Activated CD4-positive, alpha-beta memory T cell treated with anti-CD3 and anti-CD28 coated beads, Interleukin-2, amount 10 ng/mL, durations not matched to agents 7 days and 5 days (primary cell): ENCODE data around the gene RALGPS1. TPM values are rescaled to one million over a fixed set of nuclear protein-coding genes. Genes with fewer than 3 reads are reported as not detected.

Source experiments
- CTCF ChIA-PET: fragments of 350-600 bp; sonication (Branson Sonifier 250); formaldehyde crosslinking; loops from one replicate; lab custom pipeline; 2021; ENCODE audit warnings: antibody characterized with exemption, inconsistent platforms; lab: Charles Lee
- POLR2A ChIA-PET: fragments of 350-600 bp; sonication (Branson Sonifier 250); formaldehyde crosslinking; loops from one replicate; lab custom pipeline; 2021; ENCODE audit warnings: antibody characterized with exemption; lab: Charles Lee
- DNase-seq: peaks from one replicate; pipeline ENCODE4 v3.0.0-alpha.2; 2020
- H3K27ac Mint-ChIP-seq: one replicate; pipeline ENCODE4 v1.8.0; 2021; ENCODE audit warnings: mild to moderate bottlenecking, mixed read lengths
- H3K27me3 Mint-ChIP-seq: one replicate; pipeline ENCODE4 v1.8.0; 2021; ENCODE audit warnings: mixed read lengths
- H3K36me3 Mint-ChIP-seq: one replicate; pipeline ENCODE4 v1.8.0; 2021; ENCODE audit warnings: low read depth, mixed read lengths
- H3K4me1 Mint-ChIP-seq: one replicate; pipeline ENCODE4 v1.8.0; 2021; ENCODE audit warnings: mixed read lengths
- H3K4me3 Mint-ChIP-seq: one replicate; pipeline ENCODE4 v1.8.0; 2021; ENCODE audit warnings: mild to moderate bottlenecking, mixed read lengths
- H3K9me3 Mint-ChIP-seq: one replicate; pipeline ENCODE4 v1.8.0; 2021; ENCODE audit warnings: mixed read lengths
- total RNA-seq, 2 experiments: library from RNA; stranded (reverse); gene quantifications; one replicate each; pipeline ENCODE4 v1.2.3, GENCODE V29; 2021

Gene RALGPS1
- total RNA-seq, 2 experiments from 2014 or later: 2.8 to 3.4 TPM

DNA sequence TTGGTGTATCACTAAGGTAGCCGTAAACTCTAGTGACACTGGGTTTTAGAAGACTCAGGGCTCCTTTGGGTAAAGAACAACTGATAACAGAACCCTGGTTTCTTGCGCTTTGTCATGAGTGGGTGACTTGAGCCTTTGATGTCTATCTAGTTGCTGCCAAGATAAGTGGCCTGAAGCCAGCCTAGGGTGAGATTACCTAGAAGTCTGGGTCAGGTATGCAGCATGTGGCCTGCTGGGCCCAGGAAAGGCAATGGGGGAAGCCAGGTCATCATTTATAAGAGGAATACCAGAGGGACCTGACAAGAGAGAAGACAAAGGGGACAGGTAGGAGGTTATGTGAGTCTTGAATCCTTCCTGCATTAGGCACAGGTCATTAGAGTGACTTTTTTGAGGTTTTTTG is 326.8 kb downstream of the RALGPS1 start:
- no peak overlapping the region for H3K4me3 Mint-ChIP-seq
- ChIA-PET CTCF (no interaction called here), POLR2A (no interaction called here)
- H3K27ac Mint-ChIP-seq: no peak overlapping the region
- DNase-seq: no peak
- peaks cover 4% of the 10 kb centered on the region for H3K27me3 Mint-ChIP-seq
- H3K4me1 Mint-ChIP-seq: peaks cover 17% of the 10 kb centered on the region
- H3K9me3 Mint-ChIP-seq: no peaks in the 10 kb centered on the region
- no peaks in the 10 kb centered on the region for H3K36me3 Mint-ChIP-seq

DNA sequence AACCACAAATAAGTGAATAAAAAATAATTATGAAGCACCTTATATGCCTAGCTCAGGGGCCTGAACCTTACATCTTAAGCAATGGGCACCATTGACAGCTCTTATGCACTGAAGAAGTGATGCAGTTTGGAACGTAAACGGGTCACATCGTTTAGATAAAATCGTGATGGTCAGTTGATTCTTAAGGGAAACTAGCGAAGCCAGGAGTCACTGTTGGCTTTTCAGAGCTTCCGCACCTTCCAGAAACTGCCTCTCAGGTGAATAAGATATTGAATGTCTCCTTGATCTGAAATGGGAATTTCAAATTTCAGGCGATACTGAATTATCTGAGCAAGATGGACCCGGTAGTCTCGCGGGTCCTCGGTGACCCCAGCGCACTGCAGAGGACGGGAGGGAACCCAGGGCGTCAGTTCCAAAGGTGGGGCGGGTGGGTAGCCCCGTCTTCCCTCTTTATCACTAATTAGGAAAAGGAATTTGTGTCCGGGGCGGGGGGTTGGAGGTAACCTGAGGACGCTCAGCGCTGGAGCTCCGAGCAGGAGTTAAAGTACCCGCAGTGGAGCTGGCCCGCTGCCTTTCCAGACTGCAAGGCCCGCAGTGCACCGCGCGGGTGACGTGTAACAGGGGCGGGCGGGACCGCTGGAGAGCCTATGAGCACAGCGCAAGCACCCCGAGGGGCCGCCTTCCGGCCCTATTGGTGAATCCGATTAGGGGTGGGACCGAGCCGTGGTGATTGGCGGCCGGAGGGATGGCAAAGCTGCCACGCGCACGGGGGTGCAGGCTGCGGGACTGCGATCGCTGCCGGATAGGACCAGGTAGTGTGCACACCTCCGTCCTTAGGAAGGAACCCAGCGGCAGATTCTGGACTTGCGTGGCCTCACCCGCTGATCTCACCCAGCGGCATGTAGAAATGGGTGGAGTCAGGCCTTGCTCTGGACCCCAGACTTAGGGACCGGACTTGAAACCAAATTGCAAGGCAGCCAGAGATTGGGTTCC is 330.3 kb downstream of the RALGPS1 start:
- POLR2A ChIA-PET: interaction anchor here (0.8 to 1.7 kb wide), 4 partner anchors 152 to 363 kb away, joined by 3 to 7 read pairs (median 3); partner anchors contain the start of genes LRSAM1, RPL12 and SLC2A8
- CTCF ChIA-PET: interaction anchor here (0.6 to 1.4 kb wide), 4 partner anchors 152 to 1787 kb away, joined by 3 to 5 read pairs (median 4); partner anchors contain the start of genes LRSAM1, RPL12 and SLC2A8
- Mint-ChIP-seq H3K27me3 (peaks cover 5% of the 10 kb centered on the region), H3K27ac (peak overlapping the region; percentile 50), H3K4me3 (peak overlapping the region; percentile 78), H3K4me1 (peaks cover 17% of the 10 kb centered on the region), H3K36me3 (no peaks in the 10 kb centered on the region), H3K9me3 (no peaks in the 10 kb centered on the region)
- DNase-seq: peak; percentile 97

DNA sequence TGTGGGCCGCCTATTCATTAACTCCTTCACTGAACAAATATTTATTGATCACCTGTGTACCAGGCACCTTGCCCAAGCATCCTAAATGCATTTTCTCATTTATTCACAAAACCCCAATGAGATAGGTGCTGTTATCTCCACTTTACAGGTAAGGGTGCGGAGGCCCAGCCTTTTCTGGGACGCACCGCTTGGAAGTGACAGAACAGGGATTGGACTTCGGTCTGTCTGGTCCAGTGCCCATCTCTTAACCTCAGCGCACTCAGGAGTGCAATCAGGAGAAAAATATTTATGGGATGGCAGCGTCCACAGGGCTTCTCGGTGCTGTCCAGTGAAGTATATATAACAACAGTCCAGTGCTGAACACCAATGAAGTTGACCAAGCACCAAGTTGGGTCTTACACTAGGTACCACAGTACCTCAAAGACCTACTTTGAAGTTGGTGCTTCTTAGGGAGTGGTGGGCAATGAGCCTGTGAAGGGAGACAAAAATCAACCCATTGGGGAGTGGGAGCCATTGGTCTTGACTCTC is 331.1 kb downstream of the RALGPS1 start:
- POLR2A ChIA-PET: interaction anchor here (0.8 to 1.7 kb wide), 3 partner anchors 178 to 362 kb away, joined by 3 to 7 read pairs (median 3); partner anchors contain the start of genes LRSAM1 and RPL12
- H3K27ac Mint-ChIP-seq: no peak overlapping the region
- DNase-seq: no peak

DNA sequence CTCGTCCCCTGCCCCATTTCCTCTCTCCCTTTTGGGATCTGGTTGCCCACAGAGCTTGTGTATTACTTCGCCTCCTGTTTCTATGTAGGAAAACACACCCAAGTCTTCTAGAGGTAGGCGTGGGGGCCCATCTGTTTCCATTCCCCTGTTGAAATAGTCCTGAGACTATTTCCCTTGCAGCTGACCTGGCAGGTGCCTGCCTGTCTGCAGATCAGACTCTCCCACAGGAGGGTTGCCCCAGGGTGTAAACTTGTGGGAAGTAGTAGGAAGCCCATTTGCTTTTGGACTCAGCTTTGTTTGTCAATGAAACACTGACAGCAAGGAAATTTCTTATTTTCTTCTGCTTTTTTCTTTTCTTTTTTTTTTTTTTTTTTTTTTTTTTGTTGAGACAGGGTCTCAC is 333.7 kb downstream of the RALGPS1 start:
- H3K27ac Mint-ChIP-seq: no peak overlapping the region
- POLR2A ChIA-PET: no interaction called here
- H3K4me1 Mint-ChIP-seq: peaks cover 17% of the 10 kb centered on the region
- H3K4me3 Mint-ChIP-seq: no peak overlapping the region
- no peak for DNase-seq
- no peaks in the 10 kb centered on the region for H3K9me3 Mint-ChIP-seq
- H3K36me3 Mint-ChIP-seq: no peaks in the 10 kb centered on the region
- CTCF ChIA-PET: interaction anchor here (0.7 kb wide), 1 partner anchor 532 kb away, joined by 3 read pairs; no protein-coding TSS in a partner anchor
- H3K27me3 Mint-ChIP-seq: peaks cover 15% of the 10 kb centered on the region

More for the DNA sequence above, 331.1 kb downstream of the RALGPS1 start:
- H3K36me3 Mint-ChIP-seq: no peaks in the 10 kb centered on the region
- CTCF ChIA-PET: no interaction called here
- H3K4me3 Mint-ChIP-seq: peak overlapping the region; percentile 78
- peaks cover 17% of the 10 kb centered on the region for H3K4me1 Mint-ChIP-seq
- peaks cover 12% of the 10 kb centered on the region for H3K27me3 Mint-ChIP-seq
- no peaks in the 10 kb centered on the region for H3K9me3 Mint-ChIP-seq

DNA sequence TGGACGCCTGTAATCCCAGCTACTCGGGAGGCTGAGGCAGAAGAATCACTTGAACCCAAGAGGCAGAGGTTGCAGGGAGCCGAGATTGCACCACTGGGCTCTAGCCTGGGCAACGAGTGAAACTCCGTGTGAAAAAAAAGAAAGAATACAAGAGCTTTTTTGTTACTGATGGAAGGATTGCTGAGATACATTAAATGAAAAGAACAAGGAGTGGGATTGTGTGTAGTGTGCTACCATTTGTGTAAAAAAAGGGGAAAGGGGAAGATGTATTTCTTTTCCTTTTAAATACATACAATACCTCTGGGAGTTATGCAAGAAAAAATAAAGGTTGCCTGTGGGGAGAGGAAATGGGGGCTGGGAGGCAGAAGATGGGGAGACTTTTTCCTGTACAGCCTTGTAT is 335.3 kb downstream of the RALGPS1 start:
- DNase-seq: no peak
- H3K27ac Mint-ChIP-seq: no peak overlapping the region
- H3K36me3 Mint-ChIP-seq: no peaks in the 10 kb centered on the region
- ChIA-PET POLR2A (no interaction called here), CTCF (no interaction called here)
- H3K4me1 Mint-ChIP-seq: peaks cover 11% of the 10 kb centered on the region
- H3K27me3 Mint-ChIP-seq: peaks cover 21% of the 10 kb centered on the region
- no peaks in the 10 kb centered on the region for H3K9me3 Mint-ChIP-seq
- no peak overlapping the region for H3K4me3 Mint-ChIP-seq

DNA sequence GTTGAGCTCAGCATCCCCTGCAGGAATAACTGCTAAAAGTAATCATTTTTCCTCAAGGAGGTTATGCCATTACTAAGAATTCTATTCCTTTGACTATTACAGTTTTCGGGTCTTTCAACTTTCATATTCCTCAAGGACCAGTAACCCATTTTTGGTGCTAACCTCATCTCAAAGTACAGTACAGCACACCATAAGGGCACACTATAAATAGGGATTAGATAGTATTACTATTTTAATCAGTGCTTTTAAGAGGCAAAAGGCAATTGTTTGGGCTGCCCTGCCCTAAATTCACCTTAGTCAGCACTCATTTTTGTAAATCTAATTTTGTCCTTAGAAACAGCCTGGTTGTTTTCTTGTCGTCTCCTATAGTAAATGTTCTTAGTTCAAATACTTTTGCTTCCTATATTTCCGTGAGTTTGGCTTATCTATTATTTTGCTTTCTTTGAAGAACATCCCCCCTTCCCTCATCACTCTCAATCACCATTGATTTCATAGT is 336.4 kb downstream of the RALGPS1 start:
- H3K36me3 Mint-ChIP-seq: no peaks in the 10 kb centered on the region
- peaks cover 3% of the 10 kb centered on the region for H3K4me1 Mint-ChIP-seq
- DNase-seq: no peak
- CTCF ChIA-PET: no interaction called here
- H3K27me3 Mint-ChIP-seq: peaks cover 21% of the 10 kb centered on the region
- H3K4me3 Mint-ChIP-seq: no peak overlapping the region
- no peaks in the 10 kb centered on the region for H3K9me3 Mint-ChIP-seq
- POLR2A ChIA-PET: interaction anchor here (1.0 kb wide), 1 partner anchor 200 kb away, joined by 3 read pairs; the partner anchor contains the start of genes LRSAM1 and RPL12
- no peak overlapping the region for H3K27ac Mint-ChIP-seq

DNA sequence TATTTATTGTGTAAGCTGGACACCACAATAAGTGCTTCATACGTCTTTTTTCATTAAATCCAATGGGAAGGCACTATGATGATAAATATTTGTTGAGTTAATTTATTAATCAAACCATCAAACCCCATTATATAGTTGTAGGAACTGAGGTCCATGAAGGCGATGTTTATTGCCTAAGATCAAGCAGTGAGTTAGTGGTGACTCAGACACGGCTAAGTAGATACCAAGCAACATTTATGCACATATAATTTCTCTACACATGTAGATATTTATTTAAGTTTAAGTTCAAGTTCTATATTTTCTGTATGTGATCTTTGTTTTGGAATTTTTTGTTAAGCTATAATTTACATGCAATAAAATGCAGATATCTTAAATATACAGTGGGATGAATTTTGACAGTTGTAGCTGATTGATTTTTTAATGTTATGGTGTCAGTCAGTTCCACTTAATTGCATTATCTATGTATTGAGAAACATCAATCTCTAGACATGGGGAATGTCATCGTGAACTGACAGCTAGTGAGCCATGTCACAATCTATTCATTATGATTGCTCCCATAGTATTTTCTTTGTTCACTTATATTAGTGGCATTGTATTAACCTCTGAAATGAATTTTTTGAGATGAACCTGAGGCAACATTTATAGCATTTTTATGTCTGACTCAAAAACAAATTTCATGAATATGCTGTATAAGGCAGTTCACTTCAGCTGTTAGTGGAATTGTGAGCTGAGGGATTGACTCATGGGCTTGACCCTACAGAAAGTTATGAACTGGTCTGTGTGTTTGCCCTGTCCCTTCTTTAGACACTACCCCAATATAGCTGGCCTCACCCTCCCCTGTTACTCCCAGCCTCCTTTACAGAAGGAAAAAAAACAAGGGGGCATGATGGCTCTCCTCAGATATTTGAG is 338.1 kb downstream of the RALGPS1 start:
- no peak overlapping the region for H3K4me3 Mint-ChIP-seq
- no peak for DNase-seq
- no peaks in the 10 kb centered on the region for H3K4me1 Mint-ChIP-seq
- ChIA-PET POLR2A (no interaction called here), CTCF (no interaction called here)
- no peaks in the 10 kb centered on the region for H3K9me3 Mint-ChIP-seq
- peaks cover 19% of the 10 kb centered on the region for H3K27me3 Mint-ChIP-seq
- H3K27ac Mint-ChIP-seq: no peak overlapping the region
- H3K36me3 Mint-ChIP-seq: no peaks in the 10 kb centered on the region

DNA sequence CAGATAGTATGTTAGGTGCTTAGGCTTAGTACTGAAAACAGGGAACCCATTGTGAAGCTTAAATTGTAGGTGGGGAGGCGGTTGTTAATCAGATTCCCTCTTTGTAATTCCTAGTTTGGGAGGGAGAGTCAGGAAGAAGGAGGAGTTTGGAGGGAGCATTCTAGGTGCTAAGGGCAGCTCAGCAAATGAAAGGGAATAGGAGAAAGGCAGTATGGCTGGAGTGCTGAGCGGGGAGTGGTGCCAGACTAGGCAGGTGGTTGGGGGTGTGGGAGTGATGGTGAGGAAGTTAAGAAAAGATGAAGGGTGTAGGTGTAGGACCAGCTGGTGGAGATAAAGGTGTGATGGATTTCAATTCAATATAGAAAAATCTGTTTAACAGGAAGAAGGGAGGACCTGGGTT is 338.9 kb downstream of the RALGPS1 start:
- no peak for DNase-seq
- Mint-ChIP-seq H3K27me3 (peaks cover 19% of the 10 kb centered on the region), H3K27ac (no peak overlapping the region), H3K4me3 (no peak overlapping the region), H3K9me3 (no peaks in the 10 kb centered on the region), H3K4me1 (no peaks in the 10 kb centered on the region), H3K36me3 (no peaks in the 10 kb centered on the region)
- POLR2A ChIA-PET: no interaction called here
- CTCF ChIA-PET: no interaction called here

DNA sequence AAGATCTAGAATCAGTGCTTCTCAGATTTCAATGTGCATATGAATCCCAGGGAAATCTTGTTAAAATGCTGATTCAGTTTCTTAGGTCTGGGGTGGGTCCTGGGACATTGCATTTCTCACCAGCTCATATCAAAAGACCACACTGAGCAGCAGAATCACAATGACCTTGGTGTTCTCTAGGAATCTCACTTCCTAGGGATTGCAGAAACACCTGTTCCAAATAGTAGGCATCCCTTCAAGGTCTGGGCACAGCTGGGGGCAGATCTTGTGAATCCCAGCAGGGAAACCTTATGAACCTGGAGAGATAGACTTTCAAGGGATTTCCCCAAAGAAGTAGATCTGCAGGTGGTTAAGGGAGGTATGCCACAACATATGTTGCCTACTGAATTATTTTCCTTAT is 341.1 kb downstream of the RALGPS1 start:
- no peak for DNase-seq
- Mint-ChIP-seq H3K4me3 (no peak overlapping the region), H3K9me3 (no peaks in the 10 kb centered on the region), H3K36me3 (no peaks in the 10 kb centered on the region), H3K27ac (no peak overlapping the region), H3K4me1 (no peaks in the 10 kb centered on the region), H3K27me3 (peaks cover 11% of the 10 kb centered on the region)
- POLR2A ChIA-PET: no interaction called here
- CTCF ChIA-PET: no interaction called here

DNA sequence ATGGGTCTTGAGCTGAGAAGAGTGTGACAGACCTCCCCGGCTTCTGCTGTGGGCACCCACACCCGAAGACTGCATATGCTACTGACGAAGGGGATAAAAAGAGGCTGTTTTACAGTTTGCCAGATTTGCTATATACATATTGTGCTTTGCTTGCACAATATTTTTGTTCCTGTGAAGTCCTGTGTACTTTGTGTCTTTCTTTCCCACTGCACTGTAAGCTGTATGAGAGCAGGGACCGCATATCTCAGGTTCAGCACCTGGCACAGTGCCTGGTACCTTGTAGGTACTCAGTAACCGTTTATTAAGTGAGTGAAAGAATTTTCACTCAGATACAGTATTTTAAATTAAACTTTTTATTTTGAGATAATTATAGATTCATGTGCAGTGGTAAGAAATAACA is 341.7 kb downstream of the RALGPS1 start:
- no peaks in the 10 kb centered on the region for H3K4me1 Mint-ChIP-seq
- no peak for DNase-seq
- ChIA-PET CTCF (no interaction called here), POLR2A (no interaction called here)
- no peak overlapping the region for H3K4me3 Mint-ChIP-seq
- H3K27me3 Mint-ChIP-seq: peaks cover 9% of the 10 kb centered on the region
- H3K9me3 Mint-ChIP-seq: no peaks in the 10 kb centered on the region
- H3K36me3 Mint-ChIP-seq: no peaks in the 10 kb centered on the region
- no peak overlapping the region for H3K27ac Mint-ChIP-seq

DNA sequence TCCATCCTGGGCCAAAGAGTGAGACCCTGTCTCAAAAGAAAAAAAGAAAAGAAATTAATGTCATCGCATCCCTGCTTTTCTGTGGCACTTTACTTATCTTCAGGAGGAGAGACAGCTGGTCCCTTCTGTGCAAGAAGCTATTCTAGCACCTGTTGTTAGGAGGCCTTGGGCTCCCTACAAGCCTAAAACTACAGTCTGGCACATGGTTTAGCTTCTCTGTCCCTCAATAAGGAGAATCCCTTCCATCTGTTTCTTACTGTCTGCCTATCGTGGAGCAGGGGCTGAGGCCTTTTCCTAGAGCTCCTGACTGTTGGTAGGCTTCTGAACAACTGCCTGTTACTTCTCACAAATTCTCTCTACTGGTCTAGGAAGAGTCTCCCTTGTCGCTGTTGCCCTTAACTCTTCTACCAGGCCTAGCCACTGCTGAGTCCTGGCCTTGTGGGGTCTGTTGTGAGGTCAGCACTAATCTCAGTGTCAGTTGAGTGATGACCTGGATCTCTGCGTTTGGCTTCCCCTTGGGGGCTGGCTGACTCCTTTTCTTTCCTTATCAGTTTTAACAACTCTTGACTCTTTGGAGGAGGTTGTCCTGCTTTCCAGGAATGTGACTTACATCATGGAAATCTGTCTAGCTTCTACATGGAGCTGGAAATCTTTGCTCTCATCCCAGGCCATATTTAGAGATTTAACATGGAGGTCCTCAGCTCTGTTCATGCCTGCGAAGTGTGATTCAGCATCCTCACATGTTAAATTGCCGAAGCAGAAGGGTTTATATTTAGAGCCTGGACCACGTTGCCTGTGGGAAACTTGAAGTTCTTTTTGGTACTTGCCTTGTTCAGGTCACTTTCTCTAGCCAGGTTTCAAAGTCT is 344.3 kb downstream of the RALGPS1 start:
- DNase-seq: no peak
- Mint-ChIP-seq H3K36me3 (no peaks in the 10 kb centered on the region), H3K9me3 (no peaks in the 10 kb centered on the region), H3K27me3 (peaks cover 6% of the 10 kb centered on the region), H3K4me3 (no peak overlapping the region), H3K27ac (no peak overlapping the region), H3K4me1 (no peaks in the 10 kb centered on the region)
- CTCF ChIA-PET: no interaction called here
- POLR2A ChIA-PET: no interaction called here

DNA sequence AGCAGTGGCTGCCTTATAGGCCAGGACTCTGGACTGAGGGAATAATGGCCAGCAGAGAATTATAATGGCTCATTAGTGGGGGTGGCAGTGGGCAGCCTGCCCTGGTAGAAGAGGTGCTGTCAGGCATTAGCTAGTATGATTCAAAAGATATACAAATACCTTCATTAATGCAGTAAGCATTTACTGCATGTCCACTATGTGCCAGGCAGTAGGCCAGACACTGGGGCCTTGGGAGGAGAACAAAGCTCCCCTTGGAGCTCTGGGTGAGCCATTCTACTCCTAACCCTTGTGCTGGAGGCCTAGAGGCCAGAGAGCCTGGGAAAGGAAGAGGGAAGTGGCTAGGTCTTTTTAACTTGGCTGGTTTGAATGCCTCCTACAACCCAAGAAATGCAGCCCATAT is 348.0 kb downstream of the RALGPS1 start:
- ChIA-PET POLR2A (no interaction called here), CTCF (no interaction called here)
- H3K4me3 Mint-ChIP-seq: no peak overlapping the region
- no peak for DNase-seq
- H3K4me1 Mint-ChIP-seq: no peaks in the 10 kb centered on the region
- no peaks in the 10 kb centered on the region for H3K36me3 Mint-ChIP-seq
- H3K9me3 Mint-ChIP-seq: no peaks in the 10 kb centered on the region
- no peak overlapping the region for H3K27ac Mint-ChIP-seq
- H3K27me3 Mint-ChIP-seq: peaks cover 4% of the 10 kb centered on the region
